Naive B cell (primary cell): ENCODE data around the gene KRT82. TPM values are rescaled to one million over a fixed set of nuclear protein-coding genes. Genes with fewer than 3 reads are reported as not detected.
"Not testable (repeated sequence)": the region's sequence is repeated elsewhere in the genome, so short reads cannot be mapped to it uniquely, and the experiment has no call there.

Source experiments
- ATAC-seq, 2 donors: fragments of 150-1000 bp; cut with Tn5 transposase; 2 replicates each; pipeline ENCODE4 v1.10.0; 2021; ENCODE audit warnings: low read depth in 2 of 2, mild to moderate bottlenecking in 2 of 2, moderate library complexity in 2 of 2
- DNase-seq: peaks from one replicate; pipeline ENCODE4 v3.0.0; 2022
- H3K27ac Mint-ChIP-seq, 6 donors: one replicate each; pipeline ENCODE4 v1.8.0; 2020 to 2022; ENCODE audit warnings: mild to moderate bottlenecking in 6 of 6, mixed read lengths in 6 of 6, moderate library complexity in 5 of 6, inconsistent platforms in 2 of 6
- H3K27me3 Mint-ChIP-seq, 3 donors: one replicate each; pipeline ENCODE4 v1.8.0; 2021 to 2022; ENCODE audit warnings: mixed read lengths in 3 of 3, mild to moderate bottlenecking in 1 of 3
- H3K36me3 Mint-ChIP-seq, 2 donors: one replicate each; pipeline ENCODE4 v1.8.0; 2020 to 2022; ENCODE audit warnings: mixed read lengths in 2 of 2, inconsistent platforms in 1 of 2, mild to moderate bottlenecking in 1 of 2
- H3K4me1 Mint-ChIP-seq, 3 donors: one replicate each; pipeline ENCODE4 v1.8.0; 2020 to 2022; ENCODE audit warnings: mixed read lengths in 3 of 3, inconsistent platforms in 1 of 3, mild to moderate bottlenecking in 1 of 3, moderate library complexity in 1 of 3
- H3K4me3 Mint-ChIP-seq, 8 donors: one replicate each; pipeline ENCODE4 v1.8.0; 2020 to 2022; ENCODE audit warnings: mild to moderate bottlenecking in 8 of 8, mixed read lengths in 8 of 8, moderate library complexity in 8 of 8, inconsistent platforms in 2 of 8
- H3K9me3 Mint-ChIP-seq, 7 donors: one replicate each; pipeline ENCODE4 v1.8.0; 2020 to 2022; ENCODE audit warnings: mixed read lengths in 7 of 7, mild to moderate bottlenecking in 5 of 7, inconsistent platforms in 2 of 7, moderate library complexity in 1 of 7
- polyA plus RNA-seq, 6 donors: library from polyadenylated mRNA; unstranded; fragments of 300-500 nt; fragmentation: Illumina TruSeq; gene quantifications; one replicate each; pipeline ENCODE4 v1.2.3, GENCODE V29; 2021; ENCODE audit warnings: low read depth in 6 of 6

The KRT82 gene
- polyA plus RNA-seq, 6 donors from 2014 or later: not detected

DNA sequence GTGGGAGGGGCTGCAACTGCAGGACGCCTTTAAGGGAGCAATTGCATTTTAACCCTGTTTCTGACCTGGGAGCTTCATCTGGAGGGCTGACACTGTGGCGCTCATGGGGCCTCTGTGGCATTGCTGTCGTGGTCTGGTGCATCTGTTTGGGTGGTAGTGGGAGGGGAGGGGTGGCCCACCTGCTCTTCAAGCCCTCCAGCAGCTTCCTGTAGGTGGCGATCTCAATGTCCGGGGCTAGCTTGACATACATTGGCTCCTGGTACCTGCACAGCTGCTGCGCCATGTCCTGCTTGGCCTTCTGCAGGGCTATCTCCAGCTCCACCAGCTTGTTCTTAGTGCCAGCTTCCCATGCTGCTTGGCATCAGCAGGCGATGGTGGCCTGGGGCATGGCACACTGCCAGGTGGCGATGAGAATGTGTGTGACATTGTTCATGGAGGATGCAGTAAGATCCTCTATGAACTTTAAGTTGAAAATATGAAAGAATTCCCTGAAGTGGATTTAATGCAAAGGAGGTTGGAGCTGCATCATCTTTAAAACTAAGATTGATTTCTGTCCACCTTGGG is 7.7 kb upstream of the KRT82 start:
- Mint-ChIP-seq H3K9me3 (peaks cover 0 to 4% (median 0%) of the 10 kb centered on the region in 7 donors), H3K27ac (peak overlapping the region in 1 of 6 donors; percentile 52), H3K4me1 (no peaks in the 10 kb centered on the region), H3K4me3 (no peak overlapping the region), H3K27me3 (peaks cover 19 to 40% (median 23%) of the 10 kb centered on the region in 3 donors), H3K36me3 (peaks cover 0 to 2% of the 10 kb centered on the region in 2 donors)
- DNase-seq (no peak), ATAC-seq (no peak)

DNA sequence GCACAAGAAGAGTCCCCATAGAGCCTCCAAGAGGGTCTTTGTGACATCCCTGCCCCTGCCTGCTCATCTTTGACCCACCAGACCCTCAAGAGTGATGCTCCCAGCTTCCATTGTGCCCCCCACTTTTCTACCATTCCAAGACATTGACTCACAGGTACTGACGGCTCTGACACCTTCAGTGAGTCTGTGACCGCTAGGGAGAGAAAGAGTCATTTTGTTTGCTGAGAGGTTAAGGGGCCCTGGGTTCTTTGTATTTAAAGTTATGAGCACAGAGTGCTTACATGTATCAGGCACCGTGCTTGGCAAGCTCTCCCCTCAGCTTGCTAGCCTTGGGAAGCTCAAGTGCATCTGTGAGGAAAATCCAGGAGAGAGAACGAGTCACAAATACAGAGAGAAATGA is 7.1 kb upstream of the KRT82 start:
- peaks cover 0 to 8% of the 10 kb centered on the region in 2 donors for H3K36me3 Mint-ChIP-seq
- no peak overlapping the region for H3K27ac Mint-ChIP-seq
- no peak overlapping the region for H3K4me3 Mint-ChIP-seq
- peaks cover 0 to 3% (median 0%) of the 10 kb centered on the region in 3 donors for H3K4me1 Mint-ChIP-seq
- DNase-seq (no peak), ATAC-seq (no peak)
- H3K27me3 Mint-ChIP-seq: peaks cover 23 to 46% (median 25%) of the 10 kb centered on the region in 3 donors
- peaks cover 0 to 7% (median 3%) of the 10 kb centered on the region in 7 donors for H3K9me3 Mint-ChIP-seq

DNA sequence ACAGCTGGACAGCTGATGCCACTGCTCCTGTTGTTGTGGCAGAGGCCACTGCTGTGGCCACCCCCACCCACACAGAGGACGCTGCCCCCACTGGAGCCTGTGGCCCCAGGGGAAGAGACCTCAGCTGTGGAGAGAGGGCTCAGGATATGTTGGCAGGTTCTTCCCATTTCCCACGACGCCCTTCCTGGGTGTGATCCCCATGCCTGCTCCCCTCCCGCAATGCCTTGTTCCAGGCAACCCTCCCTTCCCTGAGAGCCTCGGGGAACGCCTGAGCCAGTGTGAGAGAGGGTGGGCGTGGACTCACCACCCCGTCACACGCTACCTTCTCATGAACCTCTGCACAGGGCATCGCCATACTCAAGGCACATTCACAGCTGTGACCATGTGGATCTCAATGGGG is 5.7 kb upstream of the KRT82 start:
- DNase-seq (no peak), ATAC-seq (no peak)
- Mint-ChIP-seq H3K9me3 (peaks cover 0 to 9% (median 3%) of the 10 kb centered on the region in 7 donors), H3K4me3 (no peak overlapping the region), H3K36me3 (peaks cover 0 to 9% of the 10 kb centered on the region in 2 donors), H3K27me3 (peaks cover 19 to 48% (median 30%) of the 10 kb centered on the region in 3 donors), H3K4me1 (peaks cover 0 to 3% (median 0%) of the 10 kb centered on the region in 3 donors), H3K27ac (no peak overlapping the region)

DNA sequence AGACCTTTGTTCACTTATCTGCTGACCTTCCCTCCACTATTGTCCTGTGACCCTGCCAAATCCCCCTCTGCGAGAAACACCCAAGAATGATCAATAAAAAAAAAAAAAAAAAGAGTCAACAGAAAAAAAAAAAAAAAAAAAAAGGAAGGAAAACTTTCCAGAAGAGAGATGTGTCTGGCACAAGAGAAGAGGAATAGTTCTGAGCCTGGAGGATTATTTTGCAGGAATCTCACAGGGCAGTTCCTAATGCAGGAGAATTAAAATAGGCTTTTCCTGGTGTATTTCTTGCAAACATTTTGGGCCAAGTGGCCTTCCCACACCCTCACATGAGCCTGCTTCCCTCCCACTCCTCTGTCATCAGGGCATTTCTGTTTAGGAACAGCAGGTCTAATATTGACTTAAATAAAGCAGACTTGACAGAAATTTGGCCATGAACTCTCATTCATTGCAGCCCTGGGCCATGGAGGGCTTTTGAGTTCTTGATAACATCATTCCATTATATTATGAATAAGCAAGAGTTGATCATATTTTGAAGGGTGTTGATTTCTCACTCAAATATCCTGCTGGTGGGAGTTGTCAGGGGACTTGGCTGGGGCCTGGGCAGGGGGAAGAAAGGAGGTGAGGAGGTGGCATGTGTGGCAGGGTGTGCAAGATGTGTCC is 4.6 kb upstream of the KRT82 start:
- not testable (repeated sequence) for H3K4me3 Mint-ChIP-seq, ATAC-seq, DNase-seq, H3K4me1 Mint-ChIP-seq, H3K36me3 Mint-ChIP-seq, H3K9me3 Mint-ChIP-seq
- Mint-ChIP-seq H3K27me3 (peaks cover 13 to 49% (median 25%) of the 10 kb centered on the region in 3 donors), H3K27ac (peak overlapping the region in 1 of 6 donors; percentile 47)

DNA sequence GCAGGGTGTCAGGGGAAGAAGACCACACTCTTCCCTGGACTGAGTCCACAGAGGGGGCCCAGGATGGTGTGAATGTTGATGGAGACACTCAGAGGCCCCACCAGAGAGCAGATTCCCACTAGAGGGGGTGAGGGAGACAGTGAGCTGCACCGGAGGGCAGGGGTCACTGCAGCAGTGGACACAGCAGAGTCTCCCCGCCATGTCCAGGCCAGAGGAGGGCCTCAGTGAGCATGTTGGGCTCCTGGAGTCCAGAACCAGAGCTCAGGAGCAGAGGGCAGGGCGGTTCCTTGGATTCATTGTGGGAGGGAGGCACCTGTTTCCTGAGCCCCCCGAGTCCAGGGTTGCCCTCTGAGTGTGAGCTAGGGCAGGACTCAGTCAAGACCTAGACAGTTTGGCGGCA is 1.8 kb upstream of the KRT82 start:
- Mint-ChIP-seq H3K4me3 (no peak overlapping the region), H3K27me3 (peaks cover 7 to 47% (median 18%) of the 10 kb centered on the region in 3 donors), H3K4me1 (peaks cover 0 to 3% (median 0%) of the 10 kb centered on the region in 3 donors), H3K9me3 (peaks cover 0 to 9% (median 3%) of the 10 kb centered on the region in 7 donors), H3K27ac (no peak overlapping the region), H3K36me3 (peaks cover 0 to 9% of the 10 kb centered on the region in 2 donors)
- no peak for DNase-seq
- no peak for ATAC-seq

DNA sequence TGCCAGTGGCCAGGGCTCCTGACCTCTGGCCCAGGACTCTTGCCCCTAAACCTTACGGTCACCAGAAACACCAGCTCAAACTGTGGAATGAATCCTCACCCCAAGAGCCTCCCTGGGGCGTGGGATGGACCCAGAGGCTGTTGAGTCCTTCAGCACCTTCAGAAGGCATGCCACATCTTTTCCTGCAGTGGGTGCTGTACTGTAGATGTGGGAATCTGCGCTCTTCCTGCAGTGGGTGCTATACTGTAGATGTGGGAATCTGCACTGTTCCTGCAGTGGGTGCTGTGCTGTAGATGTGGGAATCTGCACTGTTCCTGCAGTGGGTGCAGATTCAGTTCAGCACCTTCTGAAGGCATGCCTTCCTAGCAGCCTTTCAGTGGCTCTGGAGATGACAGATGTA is 1.2 kb downstream of the KRT82 start:
- Mint-ChIP-seq H3K9me3 (peaks cover 0 to 5% (median 0%) of the 10 kb centered on the region in 7 donors), H3K36me3 (peaks cover 0 to 9% of the 10 kb centered on the region in 2 donors)
- ATAC-seq: no peak

DNA sequence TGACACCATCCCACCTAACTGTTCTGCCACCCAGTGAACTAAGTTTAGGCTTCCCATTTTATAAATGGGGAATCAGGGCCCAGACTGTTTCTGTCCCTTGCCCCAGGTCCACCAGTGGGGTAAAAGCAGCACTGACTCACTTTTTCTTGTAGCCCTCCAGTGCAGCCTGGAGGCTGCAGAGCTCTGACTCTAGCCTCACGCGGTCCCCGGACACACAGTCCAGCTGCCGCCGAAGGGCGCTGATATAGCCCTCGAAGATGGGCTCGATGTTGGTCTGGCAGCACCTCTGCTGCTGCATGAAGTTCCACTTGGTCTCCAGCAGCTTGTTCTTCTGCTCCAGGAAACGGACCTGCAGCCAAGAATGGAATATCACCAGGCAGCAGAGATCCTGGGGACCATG is 2.6 kb downstream of the KRT82 start:
- Mint-ChIP-seq H3K9me3 (peaks cover 0 to 3% (median 0%) of the 10 kb centered on the region in 7 donors), H3K27ac (no peak overlapping the region), H3K4me3 (no peak overlapping the region), H3K27me3 (peaks cover 4 to 62% (median 24%) of the 10 kb centered on the region in 3 donors), H3K4me1 (peaks cover 0 to 1% (median 0%) of the 10 kb centered on the region in 3 donors), H3K36me3 (peaks cover 0 to 4% of the 10 kb centered on the region in 2 donors)
- no peak for ATAC-seq
- no peak for DNase-seq

More for the DNA sequence above, 1.2 kb downstream of the KRT82 start:
- Mint-ChIP-seq H3K27me3 (peaks cover 4 to 53% (median 18%) of the 10 kb centered on the region in 3 donors), H3K27ac (no peak overlapping the region), H3K4me1 (peaks cover 0 to 3% (median 0%) of the 10 kb centered on the region in 3 donors), H3K4me3 (no peak overlapping the region)
- DNase-seq: no peak

DNA sequence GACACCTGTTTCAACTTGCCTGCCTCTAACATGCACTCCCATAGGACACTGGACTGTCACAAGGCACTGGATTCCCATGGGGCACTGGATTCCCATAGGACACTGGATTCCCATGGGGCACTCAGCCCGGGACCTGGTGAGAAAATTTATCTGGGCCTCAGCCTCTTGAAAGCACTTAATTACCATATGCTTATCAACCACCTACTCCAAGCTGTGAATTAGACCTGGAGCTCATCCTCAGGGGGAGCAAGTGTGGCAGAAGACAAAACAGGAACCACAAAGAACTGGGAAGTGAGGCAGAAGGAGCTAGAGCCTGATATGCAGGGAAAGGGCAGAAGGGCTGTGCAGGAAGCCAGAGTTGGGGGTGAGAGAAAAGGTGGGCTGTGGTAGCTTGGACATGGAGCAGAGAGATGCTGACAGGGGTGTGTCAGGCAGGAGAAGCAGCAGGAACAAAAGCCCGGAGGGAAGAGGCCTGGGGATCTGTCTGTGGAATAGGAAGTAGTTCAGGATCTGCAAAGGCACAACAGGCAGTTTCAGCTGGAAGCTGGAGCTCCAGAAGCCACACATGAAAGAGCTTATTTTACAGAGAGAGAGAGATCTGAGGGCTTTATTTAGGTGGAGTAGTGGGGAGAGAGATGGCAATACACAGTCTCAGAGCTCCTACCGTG is 3.1 kb downstream of the KRT82 start:
- Mint-ChIP-seq H3K9me3 (peaks cover 0 to 1% (median 0%) of the 10 kb centered on the region in 7 donors), H3K36me3 (no peaks in the 10 kb centered on the region), H3K4me1 (no peaks in the 10 kb centered on the region), H3K4me3 (no peak overlapping the region), H3K27me3 (peaks cover 4 to 57% (median 21%) of the 10 kb centered on the region in 3 donors), H3K27ac (no peak overlapping the region)
- ATAC-seq (no peak), DNase-seq (no peak)

DNA sequence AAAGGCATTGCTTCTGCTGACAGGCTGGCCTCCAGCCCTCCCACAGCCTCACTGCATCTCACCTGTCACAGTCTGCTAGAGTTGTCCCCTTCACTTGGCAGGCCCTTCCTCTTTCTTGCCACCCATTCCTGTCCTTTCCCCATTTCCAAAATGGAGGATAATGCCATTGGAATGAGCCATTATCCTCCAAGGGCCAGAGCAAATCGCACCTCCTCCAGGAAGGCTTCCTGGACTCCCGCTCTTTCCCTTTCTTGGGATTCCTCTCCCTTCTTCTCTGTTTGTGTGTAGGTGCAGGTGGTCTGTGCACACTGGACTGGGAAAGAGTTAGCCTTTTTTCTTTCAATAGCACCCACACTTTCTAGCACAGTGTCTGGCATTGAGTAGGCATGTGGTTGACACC is 3.8 kb downstream of the KRT82 start:
- Mint-ChIP-seq H3K4me1 (no peaks in the 10 kb centered on the region), H3K27me3 (peaks cover 4 to 51% (median 16%) of the 10 kb centered on the region in 3 donors), H3K9me3 (no peaks in the 10 kb centered on the region), H3K36me3 (no peaks in the 10 kb centered on the region), H3K27ac (no peak overlapping the region), H3K4me3 (no peak overlapping the region)
- DNase-seq: no peak
- no peak for ATAC-seq

DNA sequence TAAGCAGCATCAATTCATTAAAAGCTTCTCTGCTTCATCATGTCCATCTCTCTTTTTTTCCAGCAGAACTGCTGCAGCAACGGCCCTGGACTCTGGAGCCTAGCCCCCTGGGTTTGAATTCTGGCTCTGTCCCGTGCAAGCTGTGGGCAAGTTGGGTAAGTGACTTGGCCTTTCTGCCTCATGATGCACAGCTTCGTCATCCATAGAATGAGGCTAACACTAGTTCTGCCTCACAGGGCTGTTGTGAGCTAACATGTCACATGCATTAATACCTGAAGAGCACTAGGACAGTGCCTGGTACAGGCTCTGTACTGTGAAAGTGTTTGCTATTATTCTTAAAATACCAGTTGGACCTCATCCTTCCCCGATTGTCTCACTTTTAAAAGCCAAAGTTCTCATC is 4.2 kb downstream of the KRT82 start:
- H3K9me3 Mint-ChIP-seq: no peaks in the 10 kb centered on the region

DNA sequence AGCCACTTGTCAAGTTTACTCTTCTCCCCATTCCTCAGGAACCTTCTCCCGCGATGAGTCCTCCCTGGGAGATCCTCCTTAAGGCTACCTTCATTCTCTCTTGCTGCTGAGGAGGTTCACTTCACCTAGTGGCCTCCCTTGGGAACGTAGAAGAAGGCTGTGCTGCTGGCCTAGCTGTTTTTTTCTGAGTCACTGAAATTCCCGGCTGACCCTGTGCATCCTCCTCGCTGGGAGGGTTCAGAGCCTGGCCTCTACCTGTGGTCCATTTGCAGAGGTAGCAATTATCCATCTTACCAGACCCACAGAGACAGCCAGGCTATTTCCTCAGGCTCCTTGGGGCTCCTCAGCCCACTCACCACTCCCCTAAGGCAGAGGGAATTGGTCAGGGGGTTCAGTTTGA is 4.6 kb downstream of the KRT82 start:
- H3K27ac Mint-ChIP-seq: no peak overlapping the region
- ATAC-seq: no peak
- DNase-seq: no peak
- H3K4me1 Mint-ChIP-seq: no peaks in the 10 kb centered on the region
- H3K4me3 Mint-ChIP-seq: no peak overlapping the region
- H3K9me3 Mint-ChIP-seq: no peaks in the 10 kb centered on the region
- peaks cover 4 to 48% (median 24%) of the 10 kb centered on the region in 3 donors for H3K27me3 Mint-ChIP-seq
- no peaks in the 10 kb centered on the region for H3K36me3 Mint-ChIP-seq

More for the DNA sequence above, 4.2 kb downstream of the KRT82 start:
- peaks cover 4 to 48% (median 20%) of the 10 kb centered on the region in 3 donors for H3K27me3 Mint-ChIP-seq
- no peaks in the 10 kb centered on the region for H3K4me1 Mint-ChIP-seq
- H3K4me3 Mint-ChIP-seq: no peak overlapping the region
- peak overlapping the region in 1 of 6 donors; percentile 76 for H3K27ac Mint-ChIP-seq
- no peaks in the 10 kb centered on the region for H3K36me3 Mint-ChIP-seq
- DNase-seq: no peak
- no peak for ATAC-seq

DNA sequence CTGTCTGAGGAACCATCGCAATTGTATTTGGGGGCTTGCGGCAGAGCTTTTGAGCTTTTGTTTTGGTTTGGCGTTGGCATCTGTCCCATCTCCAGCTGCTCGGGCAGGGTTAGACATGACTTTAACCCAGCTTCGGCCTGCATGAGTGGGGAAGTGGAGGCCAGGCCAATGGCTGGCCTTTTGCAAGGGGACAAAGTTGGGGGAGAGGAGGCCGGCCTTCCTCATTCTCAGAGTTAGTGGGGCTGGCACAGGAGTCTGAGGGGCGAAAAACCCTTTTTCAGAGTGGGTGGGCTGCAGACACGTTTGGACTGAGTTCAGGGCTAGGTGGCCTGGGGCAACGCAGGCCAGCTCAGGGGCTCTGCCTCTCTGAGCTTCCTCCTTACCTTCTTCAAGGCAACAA is 5.2 kb downstream of the KRT82 start:
- Mint-ChIP-seq H3K4me1 (no peaks in the 10 kb centered on the region), H3K36me3 (no peaks in the 10 kb centered on the region), H3K4me3 (no peak overlapping the region), H3K27ac (no peak overlapping the region), H3K27me3 (peaks cover 4 to 42% (median 30%) of the 10 kb centered on the region in 3 donors), H3K9me3 (no peaks in the 10 kb centered on the region)
- DNase-seq (no peak), ATAC-seq (no peak)

DNA sequence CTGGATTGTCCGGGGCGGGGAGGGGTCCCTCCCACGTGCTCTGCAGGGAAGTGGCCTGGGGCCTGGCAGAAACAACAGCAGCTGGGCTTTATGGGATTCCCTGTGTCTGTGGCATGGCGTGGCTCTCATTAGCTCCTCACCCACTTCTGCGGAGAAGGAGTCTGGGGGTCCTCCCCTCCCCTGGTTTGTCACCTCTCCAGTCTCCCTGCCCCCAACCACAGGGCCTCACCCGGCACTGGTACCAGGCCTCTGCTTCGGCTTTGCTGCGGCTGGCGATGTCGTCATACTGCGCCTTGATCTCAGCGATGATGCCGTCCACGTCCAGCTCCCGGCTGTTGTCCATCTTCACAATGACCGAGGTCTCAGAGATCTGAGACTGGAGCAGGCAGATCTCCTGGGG is 6.4 kb downstream of the KRT82 start:
- Mint-ChIP-seq H3K36me3 (no peaks in the 10 kb centered on the region), H3K9me3 (no peaks in the 10 kb centered on the region), H3K4me3 (no peak overlapping the region), H3K27ac (no peak overlapping the region), H3K4me1 (no peaks in the 10 kb centered on the region), H3K27me3 (peaks cover 4 to 40% (median 36%) of the 10 kb centered on the region in 3 donors)
- ATAC-seq (no peak), DNase-seq (no peak)

DNA sequence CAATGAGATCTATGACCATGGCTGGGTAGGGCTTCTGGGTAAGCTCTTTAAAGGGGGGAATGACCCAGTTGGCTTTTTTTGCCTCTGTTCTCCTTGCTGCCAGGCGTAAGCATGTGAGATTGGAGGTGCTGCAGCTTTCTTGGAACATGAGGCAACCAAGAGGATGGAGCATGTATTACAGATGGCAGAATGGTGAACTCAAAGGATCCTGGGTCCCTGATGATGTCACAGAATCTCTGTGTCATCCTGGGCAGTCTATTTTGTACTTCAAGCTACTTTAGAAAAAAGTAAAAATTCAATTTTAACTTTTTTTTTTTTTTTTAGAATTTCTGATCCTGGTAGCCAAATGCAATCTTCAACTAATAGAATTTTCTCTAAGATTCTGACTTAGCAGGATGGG is 8.0 kb downstream of the KRT82 start:
- DNase-seq: no peak
- no peak for ATAC-seq
- Mint-ChIP-seq H3K27me3 (peaks cover 4 to 41% (median 37%) of the 10 kb centered on the region in 3 donors), H3K27ac (no peak overlapping the region), H3K36me3 (no peaks in the 10 kb centered on the region), H3K4me3 (no peak overlapping the region), H3K4me1 (no peaks in the 10 kb centered on the region), H3K9me3 (no peaks in the 10 kb centered on the region)
